Muscle layer of colon (tissue), 2 donors: ENCODE results near the gene DLG3.
"Not testable (repeated sequence)": the region's sequence is repeated elsewhere in the genome, so short reads cannot be mapped to it uniquely, and the experiment has no call there.

Experiments used
- H3K27ac ChIP-seq: one replicate; pipeline ENCODE4 v1.7.0; 2013; ENCODE audit warnings: low read depth, mild to moderate bottlenecking, low read length, moderate library complexity
- H3K27me3 ChIP-seq, 2 donors: one replicate each; pipeline ENCODE4 v1.7.0; 2013; ENCODE audit warnings: low read length in 2 of 2, mild to moderate bottlenecking in 2 of 2; ENCODE audit not compliant: insufficient read depth in 2 of 2, control insufficient read depth in 1 of 2
- H3K36me3 ChIP-seq: one replicate; pipeline ENCODE4 v1.7.0; 2013; ENCODE audit warnings: mild to moderate bottlenecking, low read length; ENCODE audit not compliant: insufficient read depth
- H3K4me1 ChIP-seq: one replicate; pipeline ENCODE4 v1.7.0; 2013; ENCODE audit warnings: mild to moderate bottlenecking, low read length; ENCODE audit not compliant: insufficient read depth
- H3K4me3 ChIP-seq, 2 donors: one replicate each; pipeline ENCODE4 v1.7.0; 2013; ENCODE audit warnings: low read length in 2 of 2, low read depth in 1 of 2, mild to moderate bottlenecking in 1 of 2, moderate library complexity in 1 of 2
- H3K9ac ChIP-seq: one replicate; pipeline ENCODE4 v1.7.0; 2013; ENCODE audit warnings: low read length
- H3K9me3 ChIP-seq: one replicate; pipeline ENCODE4 v1.7.0; 2013; ENCODE audit warnings: mild to moderate bottlenecking, low read length
- donor health status: abdominal sarcoma.
- donor health status: Adenocarcinoma of cecum.

The DLG3 gene

DNA sequence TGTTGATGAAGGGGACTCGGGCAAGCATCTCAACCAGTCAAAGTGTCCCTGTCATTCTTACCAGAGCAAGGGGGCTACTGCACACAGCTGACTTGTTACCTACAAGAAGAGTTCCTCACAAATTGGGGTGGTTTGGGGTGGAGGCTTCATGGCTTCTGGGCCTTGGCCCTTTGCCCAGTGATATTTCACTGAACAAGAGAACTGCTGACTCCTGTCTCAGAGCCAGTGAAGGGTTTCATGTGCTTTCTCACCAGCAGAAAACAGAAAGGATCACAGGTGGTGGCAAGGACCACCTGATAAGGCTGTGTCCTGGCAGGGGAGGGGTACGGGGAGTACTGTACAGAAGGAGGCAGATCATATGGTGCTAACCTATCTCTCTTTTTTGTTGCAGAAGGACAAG lies 53.5 kb downstream of the DLG3 start:
- H3K9me3 ChIP-seq: no peaks in the 10 kb centered on the region
- no peak overlapping the region for H3K4me3 ChIP-seq
- peaks cover 25% of the 10 kb centered on the region for H3K36me3 ChIP-seq
- H3K9ac ChIP-seq: no peak overlapping the region
- peaks cover 0 to 8% of the 10 kb centered on the region in 2 donors for H3K27me3 ChIP-seq
- H3K27ac ChIP-seq: no peak overlapping the region
- H3K4me1 ChIP-seq: no peaks in the 10 kb centered on the region

DNA sequence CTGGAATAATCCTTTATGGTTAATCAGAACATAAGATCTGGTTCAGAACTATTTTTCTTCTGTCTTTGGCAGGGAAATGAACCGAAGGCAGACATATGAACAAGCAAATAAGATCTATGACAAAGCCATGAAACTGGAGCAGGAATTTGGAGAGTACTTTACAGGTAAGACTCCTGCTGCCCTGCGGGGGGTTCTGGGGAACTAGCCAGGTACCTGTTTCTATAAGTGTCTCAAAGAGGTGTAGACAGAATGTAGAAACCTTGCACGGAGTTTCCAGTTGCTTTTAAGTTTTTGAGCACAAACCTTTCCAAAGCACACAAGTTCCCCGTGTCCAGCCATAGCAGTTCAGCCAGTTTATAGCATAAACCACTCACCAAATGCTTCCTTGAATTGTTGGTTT lies 56.2 kb downstream of the DLG3 start:
- Histone ChIP-seq H3K36me3 (peaks cover 18% of the 10 kb centered on the region), H3K4me3 (no peak overlapping the region), H3K27ac (no peak overlapping the region), H3K27me3 (peaks cover 0 to 4% of the 10 kb centered on the region in 2 donors), H3K9ac (no peak overlapping the region), H3K9me3 (no peaks in the 10 kb centered on the region), H3K4me1 (no peaks in the 10 kb centered on the region)

DNA sequence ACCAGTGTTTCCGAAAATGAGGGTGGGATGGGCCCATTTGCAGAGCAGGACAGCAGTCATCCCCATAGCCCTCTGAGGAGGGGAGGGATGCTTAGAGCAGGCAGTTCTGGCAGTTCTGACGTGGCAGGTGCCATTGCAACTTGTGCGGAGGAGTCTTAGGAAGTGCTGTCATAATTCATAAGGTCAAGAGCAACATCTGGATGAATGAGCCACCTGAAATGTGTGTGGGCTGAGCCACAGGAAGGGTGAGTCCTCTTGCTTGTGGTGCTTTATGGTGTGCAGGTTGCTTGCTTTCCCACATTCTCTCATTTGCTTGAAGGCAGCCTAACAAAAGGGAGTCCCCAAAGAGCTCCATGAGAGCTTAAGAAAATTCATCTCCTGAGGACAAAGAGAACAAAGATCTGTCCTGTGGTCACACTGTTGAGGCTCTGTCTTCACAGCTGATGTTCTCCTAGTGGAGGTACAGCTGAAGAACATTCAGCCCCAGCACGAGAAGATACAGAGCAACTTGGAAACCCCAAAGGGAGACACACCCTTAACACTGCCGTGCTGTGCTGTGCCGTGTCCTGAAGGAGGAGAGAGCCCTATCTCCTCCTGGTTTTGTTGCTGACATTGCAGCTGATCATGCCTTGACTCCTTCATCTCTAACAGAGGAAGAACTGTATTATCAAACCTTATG lies 60.3 kb downstream of the DLG3 start:
- Histone ChIP-seq H3K9me3 (no peaks in the 10 kb centered on the region), H3K4me1 (no peaks in the 10 kb centered on the region), H3K27ac (no peak overlapping the region), H3K4me3 (no peak overlapping the region), H3K36me3 (peaks cover 13% of the 10 kb centered on the region), H3K9ac (no peak overlapping the region), H3K27me3 (no peaks in the 10 kb centered on the region)

DNA sequence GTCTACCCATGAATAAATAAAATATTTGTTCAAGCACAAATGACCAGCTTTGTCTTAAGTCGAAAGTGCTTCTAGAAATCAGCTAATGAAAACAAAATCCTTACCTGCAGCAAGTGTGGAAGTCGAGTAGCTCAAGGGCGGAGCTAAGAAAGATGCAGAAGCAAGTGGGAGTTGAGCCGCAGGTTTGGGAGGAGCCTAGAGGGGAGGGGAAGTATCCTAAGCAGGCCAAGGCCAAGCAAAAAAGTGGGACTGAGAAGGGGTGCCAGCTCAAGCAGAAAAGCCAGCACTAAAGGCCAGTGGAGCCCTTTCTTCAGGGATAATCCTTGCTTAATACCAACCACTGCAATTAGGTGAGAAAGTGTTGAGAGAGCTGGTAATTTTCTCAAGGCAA lies 60.8 kb downstream of the DLG3 start:
- H3K27me3 ChIP-seq: no peaks in the 10 kb centered on the region
- peaks cover 13% of the 10 kb centered on the region for H3K36me3 ChIP-seq
- H3K9me3 ChIP-seq: no peaks in the 10 kb centered on the region
- no peak overlapping the region for H3K4me3 ChIP-seq
- H3K4me1 ChIP-seq: no peaks in the 10 kb centered on the region
- no peak overlapping the region for H3K27ac ChIP-seq
- H3K9ac ChIP-seq: no peak overlapping the region

DNA sequence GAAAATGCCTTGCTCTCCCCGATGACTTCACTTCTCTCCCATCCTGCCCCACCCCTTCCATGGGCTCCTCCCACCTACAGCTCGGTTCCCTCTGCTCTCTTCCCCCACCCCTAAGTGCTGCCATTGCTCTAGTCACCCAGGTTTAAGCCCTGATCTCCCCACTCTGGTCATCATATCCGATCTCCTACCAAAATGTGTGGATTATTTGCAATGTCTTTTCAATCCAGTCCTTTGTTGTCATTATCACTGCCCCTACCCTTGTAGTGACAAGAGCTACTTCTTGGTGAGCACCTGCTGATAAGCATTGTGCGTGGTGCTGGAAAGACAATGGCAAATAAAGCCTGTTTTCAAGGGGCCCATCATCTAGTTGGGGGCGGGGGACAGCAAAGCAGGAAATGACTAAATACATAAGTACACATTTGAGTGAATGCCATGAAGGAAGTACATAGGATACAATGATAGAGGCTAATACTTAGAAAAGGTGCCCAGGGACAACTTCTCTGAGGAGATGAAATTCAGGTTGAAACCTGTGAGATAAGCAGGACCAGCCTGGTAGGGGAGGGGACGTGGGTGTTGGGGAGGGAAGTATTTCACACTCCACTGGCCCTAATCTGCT lies 63.8 kb downstream of the DLG3 start:
- Histone ChIP-seq H3K27me3 (no peaks in the 10 kb centered on the region), H3K4me1 (no peaks in the 10 kb centered on the region), H3K4me3 (no peak overlapping the region), H3K27ac (no peak overlapping the region), H3K9me3 (no peaks in the 10 kb centered on the region), H3K9ac (no peak overlapping the region), H3K36me3 (no peaks in the 10 kb centered on the region)

DNA sequence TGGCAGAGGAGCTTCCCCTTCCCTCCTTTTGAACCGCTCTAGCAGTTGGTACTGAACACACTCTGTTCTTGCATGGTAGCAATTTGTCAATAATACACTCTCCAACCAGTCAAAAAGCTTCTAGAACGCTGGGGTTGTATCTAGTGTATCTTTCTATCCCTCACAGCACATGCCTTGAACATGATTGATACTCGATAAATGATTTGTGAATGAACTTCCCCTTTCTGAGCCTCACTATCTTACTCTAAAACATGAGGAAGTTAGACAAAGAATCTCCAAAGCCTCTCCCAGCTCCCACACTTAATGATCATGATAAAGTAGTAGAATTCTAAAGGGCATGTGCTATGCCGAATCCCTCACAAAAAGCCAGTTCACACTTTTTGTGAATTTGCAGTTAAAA lies 64.4 kb downstream of the DLG3 start:
- Histone ChIP-seq H3K36me3 (no peaks in the 10 kb centered on the region), H3K27ac (no peak overlapping the region), H3K9ac (no peak overlapping the region), H3K4me3 (no peak overlapping the region), H3K27me3 (no peaks in the 10 kb centered on the region), H3K4me1 (no peaks in the 10 kb centered on the region), H3K9me3 (no peaks in the 10 kb centered on the region)

DNA sequence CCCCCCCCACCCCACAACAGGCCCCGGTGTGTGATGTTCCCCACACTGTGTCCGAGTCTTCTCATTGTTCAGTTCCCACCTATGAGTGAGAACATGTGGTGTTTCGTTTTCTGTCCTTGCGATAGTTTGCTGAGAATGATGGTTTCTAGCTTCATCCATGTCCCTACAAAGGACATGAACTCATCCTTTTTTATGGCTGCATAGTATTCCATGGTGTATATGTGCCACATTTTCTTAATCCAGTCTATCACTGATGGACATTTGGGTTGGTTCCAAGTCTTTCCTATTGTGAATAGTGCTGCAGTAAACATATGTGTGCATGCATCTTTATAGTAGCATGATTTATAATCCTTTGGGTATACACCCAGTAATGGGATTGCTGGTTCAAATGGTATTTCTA lies 70.6 kb downstream of the DLG3 start:
- H3K9me3 ChIP-seq, H3K36me3 ChIP-seq, H3K9ac ChIP-seq, H3K27ac ChIP-seq, H3K27me3 ChIP-seq, H3K4me1 ChIP-seq, H3K4me3 ChIP-seq: not testable (repeated sequence)

DNA sequence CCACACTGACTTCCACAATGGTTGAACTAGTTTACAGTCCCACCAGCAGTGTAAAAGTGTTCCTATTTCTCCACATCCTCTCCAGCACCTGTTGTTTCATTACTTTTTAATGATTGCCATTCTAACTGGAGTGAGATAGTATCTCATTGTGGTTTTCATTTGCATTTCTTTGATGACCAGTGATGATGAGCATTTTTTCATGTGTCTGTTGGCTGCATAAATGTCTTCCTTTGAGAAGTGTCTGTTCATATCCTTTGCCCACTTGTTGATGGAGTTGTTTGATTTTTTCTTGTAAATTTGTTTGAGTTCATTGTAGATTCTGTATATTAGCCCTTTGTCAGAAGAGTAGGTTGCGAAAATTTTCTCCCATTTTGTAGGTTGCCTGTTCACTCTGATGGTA lies 71.1 kb downstream of the DLG3 start:
- H3K9ac ChIP-seq, H3K4me1 ChIP-seq, H3K27me3 ChIP-seq, H3K36me3 ChIP-seq, H3K9me3 ChIP-seq, H3K4me3 ChIP-seq, H3K27ac ChIP-seq: not testable (repeated sequence)

DNA sequence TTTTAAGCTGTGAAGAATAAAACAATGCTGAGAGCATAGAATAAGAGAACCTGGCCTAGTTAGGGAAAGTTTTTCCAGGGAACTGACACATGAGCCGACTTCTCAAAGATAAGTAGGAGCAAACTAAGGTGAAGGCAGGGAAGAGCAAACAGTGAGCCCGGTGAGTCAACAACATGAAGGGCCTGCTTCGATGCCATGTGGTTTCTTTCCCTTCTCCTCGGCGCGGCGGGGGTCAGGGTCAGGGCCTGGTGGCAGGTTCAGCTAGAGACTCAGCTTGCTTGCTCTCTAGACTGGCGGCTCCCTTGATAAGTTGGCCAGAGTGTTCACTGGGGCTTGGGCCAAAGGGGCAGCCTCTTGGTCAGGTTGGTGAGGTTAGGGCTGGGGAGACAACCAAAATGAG lies 81.1 kb downstream of the DLG3 start:
- H3K27me3 ChIP-seq: no peaks in the 10 kb centered on the region
- H3K9ac ChIP-seq: no peak overlapping the region
- no peaks in the 10 kb centered on the region for H3K9me3 ChIP-seq
- no peaks in the 10 kb centered on the region for H3K4me1 ChIP-seq
- H3K36me3 ChIP-seq: no peaks in the 10 kb centered on the region
- H3K4me3 ChIP-seq: no peak overlapping the region
- H3K27ac ChIP-seq: no peak overlapping the region

DNA sequence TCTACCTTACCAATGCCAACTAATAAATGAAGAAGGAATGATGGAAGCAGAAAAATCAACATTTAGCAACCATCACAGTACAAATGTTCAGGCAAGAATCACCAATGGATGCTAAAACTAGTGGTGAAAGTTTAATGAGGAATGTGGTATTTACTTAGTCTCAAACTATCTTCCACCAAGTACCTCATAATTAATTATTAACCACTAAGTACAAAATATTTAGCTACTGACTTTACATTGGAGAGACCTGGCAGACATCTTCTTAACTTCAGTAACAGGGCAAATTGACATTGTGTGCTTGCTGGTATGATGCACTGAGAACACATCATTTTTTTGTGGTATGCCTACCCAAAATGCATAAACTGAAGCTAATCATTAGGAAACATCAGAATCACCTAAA lies 82.4 kb downstream of the DLG3 start:
- no peaks in the 10 kb centered on the region for H3K27me3 ChIP-seq
- no peak overlapping the region for H3K4me3 ChIP-seq
- no peak overlapping the region for H3K9ac ChIP-seq
- no peaks in the 10 kb centered on the region for H3K9me3 ChIP-seq
- H3K27ac ChIP-seq: no peak overlapping the region
- no peaks in the 10 kb centered on the region for H3K4me1 ChIP-seq
- no peaks in the 10 kb centered on the region for H3K36me3 ChIP-seq

DNA sequence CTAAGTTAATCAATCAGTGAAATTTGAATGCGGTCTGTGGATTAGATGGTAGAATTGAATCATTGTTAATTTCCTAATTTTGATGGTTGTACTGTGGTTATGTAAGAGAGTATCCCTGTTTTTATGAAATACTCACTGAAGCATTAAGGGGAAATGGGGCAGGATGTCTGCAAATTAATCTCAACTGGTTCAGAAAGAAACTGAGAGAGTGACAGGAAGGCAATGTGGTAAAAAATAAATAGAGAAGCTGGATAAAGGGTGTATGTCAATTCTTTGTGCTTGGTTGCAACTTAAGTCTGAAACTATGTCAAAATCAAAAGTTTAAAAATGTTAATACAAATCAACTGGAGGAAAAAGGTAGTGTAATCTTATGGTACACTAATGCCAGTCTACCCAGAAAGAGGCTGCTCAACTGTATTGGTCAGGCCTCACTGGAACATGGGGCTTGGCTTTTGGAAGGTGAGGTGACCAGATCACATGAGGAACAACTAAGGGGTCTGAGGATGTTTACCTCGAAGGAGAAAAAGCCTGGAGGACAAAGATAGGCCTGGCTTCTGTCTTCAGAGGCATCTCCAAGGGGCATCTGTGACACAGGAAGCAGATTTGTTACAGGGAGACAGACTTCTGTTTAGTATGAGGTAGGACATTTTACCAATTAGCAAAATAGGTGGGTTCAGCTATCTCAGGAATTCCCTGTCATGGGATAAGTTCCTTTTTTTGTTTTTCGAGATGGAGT lies 83.1 kb downstream of the DLG3 start:
- Histone ChIP-seq H3K4me3 (no peak overlapping the region), H3K9ac (no peak overlapping the region), H3K27me3 (no peaks in the 10 kb centered on the region), H3K9me3 (no peaks in the 10 kb centered on the region), H3K27ac (no peak overlapping the region), H3K4me1 (no peaks in the 10 kb centered on the region), H3K36me3 (no peaks in the 10 kb centered on the region)

DNA sequence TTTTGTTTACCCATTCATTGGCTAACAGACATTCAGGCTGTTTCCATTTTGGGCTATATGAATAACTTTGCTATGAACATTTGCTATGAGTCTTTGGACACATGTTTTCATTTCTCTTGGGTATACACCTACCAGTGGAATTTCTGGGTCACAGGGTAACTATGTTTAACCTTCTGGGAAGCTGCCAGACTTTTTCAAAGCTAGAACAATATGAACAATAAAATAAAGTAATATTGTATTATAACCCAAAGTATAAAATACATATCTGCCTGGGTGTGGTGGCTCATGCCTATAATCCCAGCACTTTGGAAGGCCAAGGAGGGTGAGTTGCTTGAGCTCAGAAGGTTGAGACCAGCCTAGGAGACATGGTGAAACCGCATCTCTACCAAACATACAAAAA lies 90.6 kb downstream of the DLG3 start:
- Histone ChIP-seq H3K9ac (no peak overlapping the region), H3K36me3 (no peaks in the 10 kb centered on the region), H3K4me3 (no peak overlapping the region), H3K27ac (no peak overlapping the region), H3K9me3 (no peaks in the 10 kb centered on the region), H3K4me1 (no peaks in the 10 kb centered on the region), H3K27me3 (no peaks in the 10 kb centered on the region)
